NT2/D1 (cell line): Measurements from ENCODE around the gene TRPM6.

Source experiments
- YY1 ChIP-seq: IDR thresholded peaks from 2 replicates; pipeline ENCODE4 v1.6.1; 2011; ENCODE audit not compliant: insufficient read length, insufficient read depth
- ZNF274 ChIP-seq: IDR thresholded peaks from 2 replicates; pipeline ENCODE4 v1.6.1; 2011; ENCODE audit warnings: mild to moderate bottlenecking, low read depth, low read length

- TF ChIP-seq YY1 (no peak), ZNF274 (no peak)
Observed at GRCh38 chr9:74874220-74874619, 13.5 kb downstream of the TRPM6 start.
